GM06990 (cell line): Measurements from ENCODE around the gene RRAS.

Experiments
- DNase-seq: peaks from one replicate; pipeline ENCODE4 v3.0.0-alpha.2; 2011; ENCODE audit not compliant: insufficient read length; ENCODE audit errors: extremely low read depth
- H3K27me3 ChIP-seq: replicated peaks from 2 replicates; pipeline ENCODE4 v1.6.0; 2011; ENCODE audit warnings: low read length; ENCODE audit not compliant: control insufficient read depth, insufficient read depth
- H3K36me3 ChIP-seq: 2 replicates; pipeline ENCODE4 v1.5.1; 2011; ENCODE audit warnings: low read length; ENCODE audit not compliant: control insufficient read depth, insufficient read depth
- H3K4me3 ChIP-seq: replicated peaks from 2 replicates; pipeline ENCODE4 v1.5.1; 2011; ENCODE audit warnings: low read depth, mild to moderate bottlenecking, control low read depth, low read length
- TF ChIP-seq, protein P1 (sequence below): IDR thresholded peaks from 2 replicates; pipeline ENCODE4 v1.5.1; 2011; ENCODE audit warnings: low read length, control low read depth, mild to moderate bottlenecking, inconsistent platforms; ENCODE audit not compliant: insufficient read depth, poor library complexity, severe bottlenecking

The RRAS gene

DNA sequence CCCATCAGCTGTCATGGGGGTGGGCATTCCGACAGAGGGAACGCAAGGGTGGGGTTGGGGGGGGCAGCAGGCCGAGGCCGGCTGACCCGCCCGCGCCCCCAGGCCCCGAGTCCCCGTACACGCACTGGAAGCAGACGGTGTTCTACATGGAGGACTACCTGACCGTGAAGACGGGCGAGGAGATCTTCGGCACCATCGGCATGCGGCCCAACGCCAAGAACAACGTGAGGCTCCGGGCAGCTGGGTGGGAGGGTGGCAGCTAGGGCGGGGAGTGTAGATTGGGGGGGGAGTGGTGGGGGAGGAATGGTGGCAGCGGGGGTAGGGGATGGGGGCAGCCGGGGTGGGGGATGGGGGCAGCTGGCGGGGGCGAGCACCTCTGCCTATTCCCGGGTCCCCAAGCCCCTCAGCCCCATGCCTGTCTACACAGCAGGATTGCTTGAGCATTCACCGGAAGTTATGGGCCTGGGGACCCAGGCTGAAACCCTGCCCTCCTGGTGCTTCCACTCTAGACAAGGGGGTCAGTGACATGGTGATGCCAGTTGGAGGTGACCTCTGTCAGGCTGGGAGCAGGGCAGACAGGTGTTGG is 46.7 kb upstream of the RRAS start:
- TF ChIP-seq, protein P1, sequence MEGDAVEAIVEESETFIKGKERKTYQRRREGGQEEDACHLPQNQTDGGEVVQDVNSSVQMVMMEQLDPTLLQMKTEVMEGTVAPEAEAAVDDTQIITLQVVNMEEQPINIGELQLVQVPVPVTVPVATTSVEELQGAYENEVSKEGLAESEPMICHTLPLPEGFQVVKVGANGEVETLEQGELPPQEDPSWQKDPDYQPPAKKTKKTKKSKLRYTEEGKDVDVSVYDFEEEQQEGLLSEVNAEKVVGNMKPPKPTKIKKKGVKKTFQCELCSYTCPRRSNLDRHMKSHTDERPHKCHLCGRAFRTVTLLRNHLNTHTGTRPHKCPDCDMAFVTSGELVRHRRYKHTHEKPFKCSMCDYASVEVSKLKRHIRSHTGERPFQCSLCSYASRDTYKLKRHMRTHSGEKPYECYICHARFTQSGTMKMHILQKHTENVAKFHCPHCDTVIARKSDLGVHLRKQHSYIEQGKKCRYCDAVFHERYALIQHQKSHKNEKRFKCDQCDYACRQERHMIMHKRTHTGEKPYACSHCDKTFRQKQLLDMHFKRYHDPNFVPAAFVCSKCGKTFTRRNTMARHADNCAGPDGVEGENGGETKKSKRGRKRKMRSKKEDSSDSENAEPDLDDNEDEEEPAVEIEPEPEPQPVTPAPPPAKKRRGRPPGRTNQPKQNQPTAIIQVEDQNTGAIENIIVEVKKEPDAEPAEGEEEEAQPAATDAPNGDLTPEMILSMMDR, result no peak
- no peak for DNase-seq
- Histone ChIP-seq H3K36me3 (peaks cover 41% of the 10 kb centered on the region), H3K4me3 (no peak overlapping the region), H3K27me3 (no peaks in the 10 kb centered on the region)

DNA sequence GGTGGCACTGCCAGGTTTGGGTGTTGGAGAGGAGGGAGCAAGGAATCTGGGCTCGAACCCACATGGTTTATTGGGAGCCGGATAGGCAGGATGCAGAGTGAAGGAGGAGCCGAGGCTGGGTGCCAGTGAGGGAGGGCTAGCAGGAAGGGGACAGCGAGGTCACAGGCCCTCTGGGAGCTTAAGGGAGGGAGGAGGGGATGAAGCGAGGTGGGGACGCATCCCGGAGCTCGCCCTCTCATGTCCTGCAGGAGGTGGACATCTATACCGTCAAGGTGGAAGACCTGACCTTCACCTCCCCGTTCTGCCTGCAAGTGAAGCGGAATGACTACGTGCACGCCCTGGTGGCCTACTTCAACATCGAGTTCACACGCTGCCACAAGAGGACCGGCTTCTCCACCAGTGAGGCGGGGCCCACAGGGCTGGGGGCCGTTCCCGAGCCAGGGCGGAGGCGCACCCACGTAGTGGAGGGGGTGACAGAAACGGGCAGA is 45.9 kb upstream of the RRAS start:
- no peak for DNase-seq
- H3K27me3 ChIP-seq, result no peaks in the 10 kb centered on the region
- peaks cover 44% of the 10 kb centered on the region for H3K36me3 ChIP-seq
- no peak overlapping the region for H3K4me3 ChIP-seq
- TF ChIP-seq, protein P1, result no peak

DNA sequence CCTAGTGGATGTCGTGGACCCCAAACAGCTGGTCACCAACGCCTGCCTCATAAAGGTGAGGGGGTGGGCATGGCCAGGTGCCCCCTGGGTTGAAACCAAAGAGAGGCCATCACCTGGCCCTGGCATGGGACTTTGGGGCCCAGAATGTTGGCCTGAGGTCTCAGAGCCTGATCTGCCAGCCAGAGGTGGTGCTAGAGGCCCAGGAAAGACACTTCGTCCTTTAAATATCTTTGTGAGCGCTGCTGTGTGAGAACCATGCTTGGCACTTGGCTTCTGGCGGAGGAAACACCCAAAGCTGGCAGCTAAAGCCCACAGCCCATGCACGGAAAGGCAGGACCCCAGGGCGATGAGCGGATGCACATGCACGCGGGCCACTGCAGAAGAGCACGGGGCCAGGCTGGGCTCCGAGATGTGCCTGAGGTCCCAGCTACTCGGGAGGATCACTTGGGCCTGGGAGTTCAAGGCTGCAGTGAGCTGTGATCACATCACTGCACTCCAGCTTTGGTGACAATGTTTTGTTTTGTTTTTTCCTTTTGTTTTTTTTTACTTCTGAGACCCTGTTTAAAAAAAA is 45.1 kb upstream of the RRAS start:
- TF ChIP-seq, protein P1, result no peak
- Histone ChIP-seq H3K4me3 (no peak overlapping the region), H3K36me3 (peaks cover 44% of the 10 kb centered on the region), H3K27me3 (no peaks in the 10 kb centered on the region)
- no peak for DNase-seq

DNA sequence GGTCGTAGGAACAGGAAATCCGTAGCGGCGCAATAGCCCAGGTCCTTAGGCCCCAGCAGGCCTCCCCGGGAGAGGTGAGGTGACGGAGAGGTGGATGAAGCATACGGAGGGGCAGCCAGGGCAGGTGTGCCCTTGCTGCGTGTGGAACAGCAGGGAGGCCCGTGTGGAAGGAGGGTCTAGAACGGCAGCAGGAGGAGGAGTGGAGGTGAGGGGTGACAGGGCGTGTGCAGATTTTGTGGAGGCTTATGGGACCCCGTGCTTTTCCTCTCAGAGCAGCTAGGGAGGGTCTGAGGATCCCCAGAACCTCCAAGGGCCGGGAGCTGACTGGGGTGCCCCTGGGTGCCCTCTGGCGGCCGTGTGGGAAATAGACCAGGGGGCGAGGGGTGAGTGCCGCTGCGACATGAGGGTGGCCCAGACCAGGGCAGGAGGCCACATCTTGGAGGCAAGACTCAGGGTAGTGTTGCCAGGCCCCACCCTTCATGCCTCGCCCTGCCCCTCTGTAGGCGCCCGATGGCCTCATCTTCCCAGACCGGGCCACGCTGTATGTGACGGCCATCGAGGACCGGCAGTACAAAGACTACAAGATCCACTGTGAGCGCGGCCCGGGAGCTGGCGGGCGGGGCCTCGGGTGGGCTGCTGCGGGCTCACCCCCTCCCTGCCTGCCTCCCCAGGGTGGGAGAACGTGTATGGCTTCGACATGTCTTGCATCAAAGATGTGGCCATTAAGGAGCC is 44.5 kb upstream of the RRAS start:
- Histone ChIP-seq H3K36me3 (peaks cover 44% of the 10 kb centered on the region), H3K4me3 (no peak overlapping the region), H3K27me3 (no peaks in the 10 kb centered on the region)
- DNase-seq, result no peak
- TF ChIP-seq, protein P1, result peak; percentile 86

DNA sequence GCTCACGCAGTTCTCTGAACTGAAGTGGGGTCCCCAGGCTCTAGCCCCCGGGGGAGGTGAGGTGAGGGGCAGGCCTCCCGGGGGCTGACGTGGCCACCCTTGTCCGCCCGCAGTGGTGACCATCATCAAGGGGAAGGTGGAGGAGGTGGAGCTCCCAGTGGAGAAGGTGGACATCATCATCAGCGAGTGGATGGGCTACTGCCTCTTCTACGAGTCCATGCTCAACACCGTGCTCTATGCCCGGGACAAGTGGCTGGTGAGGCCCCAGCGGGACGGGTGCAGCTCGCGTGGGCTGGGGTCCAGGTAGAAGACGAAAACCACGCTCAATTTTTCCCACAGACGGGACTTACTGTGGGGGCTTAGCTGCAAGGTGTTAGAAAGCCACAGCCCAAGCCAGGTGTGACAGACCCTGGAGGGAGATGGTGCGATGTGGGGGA is 43.9 kb upstream of the RRAS start:
- no peaks in the 10 kb centered on the region for H3K27me3 ChIP-seq
- no peak for DNase-seq
- TF ChIP-seq, protein P1, result no peak
- no peak overlapping the region for H3K4me3 ChIP-seq
- H3K36me3 ChIP-seq, result peaks cover 41% of the 10 kb centered on the region
